SH-SY5Y (cell line): ENCODE data around the gene PRDM16.

Source experiments
- GATA2 ChIP-seq: IDR thresholded peaks from 2 replicates; pipeline ENCODE4 v1.6.1; 2011; ENCODE audit warnings: mild to moderate bottlenecking, low read depth, low read length
- GATA3 ChIP-seq: IDR thresholded peaks from 2 replicates; pipeline ENCODE4 v1.6.1; 2011; ENCODE audit warnings: low read depth, mild to moderate bottlenecking, low read length, moderate library complexity

The PRDM16 gene

DNA sequence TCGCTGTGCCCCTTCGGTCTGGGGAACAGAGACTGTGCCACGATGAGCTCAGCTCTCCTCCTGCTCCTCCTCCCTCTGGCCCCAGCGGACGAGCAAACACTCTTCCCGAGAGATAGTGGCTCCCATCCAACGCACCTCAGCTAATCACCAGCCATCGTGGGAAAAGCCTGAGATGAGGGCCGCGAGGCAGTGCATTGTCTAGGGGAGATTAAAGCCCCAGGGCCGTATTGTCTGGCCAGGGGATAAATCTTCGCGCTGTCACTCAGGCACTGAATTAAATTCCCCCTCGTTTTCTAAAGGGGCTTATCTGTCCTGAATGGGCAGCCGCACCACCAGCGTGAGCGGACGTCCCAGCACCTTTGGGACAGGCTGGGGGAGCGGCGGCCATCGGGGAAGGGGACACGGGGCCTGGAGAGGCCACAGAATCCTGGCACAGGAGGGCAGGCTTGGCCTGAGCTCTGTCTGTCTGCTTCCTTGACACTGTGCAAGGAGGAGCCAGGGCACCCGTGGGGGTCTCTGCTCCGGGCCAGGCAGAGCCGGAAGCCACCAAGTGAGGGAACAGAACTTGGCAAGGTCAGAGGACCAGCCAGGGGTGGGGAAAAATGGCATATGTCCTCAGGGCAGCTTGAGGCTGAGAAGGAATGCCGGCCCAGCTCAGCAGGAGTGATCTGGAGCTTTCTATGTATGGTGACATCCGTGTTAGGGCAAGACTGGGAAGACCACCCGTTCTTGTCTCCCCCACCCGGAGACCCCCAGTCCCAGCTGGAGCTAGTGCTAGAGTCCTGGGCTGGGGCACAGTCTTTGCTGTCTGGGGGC, 32.3 kb downstream of the PRDM16 start:
- TF ChIP-seq GATA2 (no peak), GATA3 (no peak)

DNA sequence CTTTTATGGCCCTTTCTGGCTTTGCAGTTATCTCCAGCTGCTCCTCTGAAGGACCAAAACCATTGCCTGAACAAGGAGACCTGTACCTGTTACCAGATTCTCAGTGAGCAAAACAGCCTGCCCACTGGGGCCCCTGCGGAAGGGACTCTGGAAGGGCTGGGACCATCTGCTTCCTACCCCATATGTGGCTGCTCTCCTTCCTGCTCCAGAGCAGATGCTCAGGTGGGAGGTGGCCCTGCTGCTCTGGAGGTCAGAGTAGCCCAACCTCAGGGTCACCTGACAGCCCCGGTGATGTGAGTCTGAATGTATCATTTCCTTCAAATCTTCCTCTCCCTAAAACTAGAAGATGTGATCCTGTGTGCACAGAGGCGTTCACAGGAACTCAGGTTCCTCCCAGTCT, 33.6 kb downstream of the PRDM16 start:
- TF ChIP-seq GATA2 (no peak), GATA3 (no peak)

- TF ChIP-seq GATA3: no peak
- TF ChIP-seq GATA2: no peak
These were observed 35.1 kb downstream of the PRDM16 start for GRCh38 chr1:3103967-3104677.

- TF ChIP-seq GATA2: no peak
- no peak for TF ChIP-seq GATA3
These were observed 36.3 kb downstream of the PRDM16 start for GRCh38 chr1:3105167-3105863.

DNA sequence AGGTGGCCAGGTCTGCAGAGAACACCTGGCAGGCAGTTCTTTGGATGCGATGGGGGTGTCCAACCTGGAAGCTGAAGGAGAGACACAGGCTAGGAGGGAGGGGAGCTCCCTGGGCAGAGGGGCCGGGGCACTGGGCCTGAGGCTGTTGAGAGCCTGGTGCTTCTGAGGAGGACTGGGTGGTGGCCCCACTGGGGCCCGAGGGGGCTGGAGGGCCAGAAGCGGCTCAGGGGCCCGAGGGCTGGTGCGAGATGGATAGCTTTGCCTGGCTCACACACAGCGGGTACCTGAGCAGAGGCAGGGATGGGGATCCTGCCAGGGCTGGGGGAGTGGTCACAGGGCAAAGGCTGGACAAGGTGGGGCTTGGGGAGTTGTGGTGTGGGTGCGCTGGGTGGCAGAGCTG, 37.2 kb downstream of the PRDM16 start:
- no peak for TF ChIP-seq GATA2
- TF ChIP-seq GATA3: no peak

- TF ChIP-seq GATA2: no peak
- no peak for TF ChIP-seq GATA3
These were observed 38.2 kb downstream of the PRDM16 start for GRCh38 chr1:3107201-3107600.

DNA sequence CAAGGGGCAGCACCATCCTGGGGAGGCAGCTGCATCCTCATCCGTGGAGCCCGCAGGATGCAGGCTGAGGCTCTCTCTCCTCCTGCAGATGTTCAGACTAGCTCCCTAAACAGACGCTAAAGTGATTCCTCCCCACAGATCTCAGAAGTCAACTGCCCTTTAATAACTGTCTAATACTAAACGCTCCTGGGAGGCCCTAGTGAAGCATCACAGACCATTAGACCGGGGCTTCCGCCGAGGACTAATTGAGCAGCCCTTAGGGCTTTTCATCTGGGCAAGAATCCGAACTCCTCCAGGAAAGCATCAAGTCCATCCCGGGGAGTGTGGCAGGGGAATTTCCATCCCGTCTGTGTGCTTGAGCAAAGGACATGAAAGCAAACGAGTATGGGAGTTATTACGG, 40.4 kb downstream of the PRDM16 start:
- TF ChIP-seq GATA2 (no peak), GATA3 (no peak)

DNA sequence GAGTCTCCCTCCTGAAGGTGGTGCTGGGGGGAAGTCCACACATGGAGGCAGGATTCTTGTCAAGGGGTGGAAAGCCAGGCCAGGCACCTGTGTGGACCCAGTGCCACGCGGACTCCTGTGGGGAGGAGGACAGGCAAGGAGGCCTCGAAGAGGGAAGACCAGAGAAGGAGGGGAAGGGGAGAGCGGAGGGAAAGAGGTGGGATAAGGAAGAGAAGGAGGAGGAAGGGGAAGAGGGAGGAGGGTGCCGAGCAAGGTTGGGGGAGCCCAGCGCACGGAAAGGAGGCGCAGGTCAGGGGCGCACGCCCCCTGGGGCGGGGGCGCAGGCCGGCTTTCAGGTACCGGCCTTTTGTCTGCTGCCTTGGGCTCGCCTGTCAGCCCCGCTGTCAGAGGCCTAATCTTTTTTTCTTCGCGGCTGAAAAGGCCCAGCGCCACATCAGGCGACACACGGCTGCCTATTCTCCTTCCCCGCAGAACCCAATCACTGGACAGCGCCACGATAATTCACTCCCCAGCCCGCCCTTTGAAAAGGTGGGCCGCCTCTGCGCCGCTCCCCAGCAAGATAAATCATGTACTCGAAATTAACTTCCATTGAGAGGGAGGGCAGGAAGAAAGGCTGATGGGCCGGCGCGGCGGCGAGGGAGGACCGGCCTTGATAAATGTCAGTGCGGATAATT, 42.5 kb downstream of the PRDM16 start:
- no peak for TF ChIP-seq GATA2
- TF ChIP-seq GATA3: no peak

GRCh38 chr1:3112526-3112925, 43.5 kb downstream of the PRDM16 start:
- TF ChIP-seq GATA2 (no peak), GATA3 (no peak)

- TF ChIP-seq GATA3 (no peak), GATA2 (no peak)
These were observed 44.2 kb downstream of the PRDM16 start for GRCh38 chr1:3113047-3113740.

DNA sequence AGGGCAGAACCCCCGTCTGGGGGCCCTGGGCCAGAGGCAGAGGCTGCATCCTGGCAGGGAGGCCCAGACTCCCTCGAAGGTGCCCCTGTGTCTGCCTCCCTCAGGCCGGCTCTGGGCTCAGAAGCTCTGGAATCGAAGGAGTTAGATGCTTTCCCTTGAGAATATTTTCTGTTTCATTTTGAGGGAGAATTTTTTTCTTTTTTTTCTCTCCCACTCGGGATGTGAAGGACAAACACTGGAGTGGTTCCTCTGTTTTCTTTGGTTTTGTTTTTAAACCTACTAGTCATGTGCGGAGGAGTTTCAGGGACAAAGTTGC, 44.7 kb downstream of the PRDM16 start:
- TF ChIP-seq GATA2 (no peak), GATA3 (no peak)

DNA sequence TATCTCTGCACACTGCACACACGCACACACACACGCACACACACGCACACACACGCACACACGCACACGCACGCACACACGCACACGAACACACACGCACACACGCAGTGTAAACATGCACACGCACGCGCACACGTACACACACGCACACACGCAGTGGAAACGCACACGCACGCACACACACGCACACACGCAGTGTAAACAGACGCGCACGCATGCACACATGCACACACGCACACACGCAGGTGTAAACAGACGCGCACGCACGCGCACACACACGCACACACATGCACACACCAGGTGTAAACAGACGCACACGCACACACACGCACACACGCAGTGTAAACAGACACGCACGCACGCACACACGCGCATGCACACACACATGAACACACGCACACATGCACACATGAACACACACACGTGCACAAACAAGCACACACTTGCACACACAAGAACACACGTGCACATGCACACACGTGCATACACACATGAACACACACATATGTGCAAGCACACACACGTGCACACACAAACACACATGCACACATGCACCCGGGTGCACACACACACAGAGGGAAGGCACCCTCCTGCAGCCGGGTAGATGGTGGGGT, 45.2 kb downstream of the PRDM16 start:
- TF ChIP-seq GATA2: no peak

DNA sequence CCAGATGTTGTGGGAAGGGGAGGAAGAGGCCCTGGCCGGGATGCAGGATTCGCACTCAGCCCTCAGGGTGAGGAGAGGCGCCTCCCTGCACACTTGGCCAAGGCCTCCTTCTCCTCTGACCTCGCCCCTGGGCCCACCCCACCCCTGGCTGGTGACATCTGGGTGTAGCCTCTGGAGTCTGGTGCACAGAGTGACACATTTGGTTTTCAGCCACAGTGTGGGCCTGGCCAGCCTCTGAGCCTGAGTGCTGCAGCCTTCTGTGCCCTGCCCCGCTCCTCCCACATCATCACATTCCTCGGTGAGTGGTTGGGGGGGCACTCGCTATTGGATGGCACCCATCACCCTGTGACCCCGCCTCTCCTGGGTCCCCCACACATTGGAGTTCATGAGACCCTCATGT, 45.8 kb downstream of the PRDM16 start:
- TF ChIP-seq GATA3: no peak
